HG03097 (cell line): ENCODE data around the gene FUOM.
"Not testable (repeated sequence)": the region's sequence is repeated elsewhere in the genome, so short reads cannot be mapped to it uniquely, and the experiment has no call there.

Experiments used
- ATAC-seq: cut with Tn5 transposase; IDR thresholded peaks from one replicate; pipeline ENCODE4 v1.9.1; 2021; ENCODE audit not compliant: unreplicated experiment, low FRiP score

The FUOM gene

GRCh38 chr10:133335246-133336117, 22.3 kb downstream of the FUOM start:
- no peak for ATAC-seq

- ATAC-seq, result no peak
These were observed 23.1 kb downstream of the FUOM start for GRCh38 chr10:133334503-133335245.

GRCh38 chr10:133332936-133333699, 24.7 kb downstream of the FUOM start:
- no peak for ATAC-seq

DNA sequence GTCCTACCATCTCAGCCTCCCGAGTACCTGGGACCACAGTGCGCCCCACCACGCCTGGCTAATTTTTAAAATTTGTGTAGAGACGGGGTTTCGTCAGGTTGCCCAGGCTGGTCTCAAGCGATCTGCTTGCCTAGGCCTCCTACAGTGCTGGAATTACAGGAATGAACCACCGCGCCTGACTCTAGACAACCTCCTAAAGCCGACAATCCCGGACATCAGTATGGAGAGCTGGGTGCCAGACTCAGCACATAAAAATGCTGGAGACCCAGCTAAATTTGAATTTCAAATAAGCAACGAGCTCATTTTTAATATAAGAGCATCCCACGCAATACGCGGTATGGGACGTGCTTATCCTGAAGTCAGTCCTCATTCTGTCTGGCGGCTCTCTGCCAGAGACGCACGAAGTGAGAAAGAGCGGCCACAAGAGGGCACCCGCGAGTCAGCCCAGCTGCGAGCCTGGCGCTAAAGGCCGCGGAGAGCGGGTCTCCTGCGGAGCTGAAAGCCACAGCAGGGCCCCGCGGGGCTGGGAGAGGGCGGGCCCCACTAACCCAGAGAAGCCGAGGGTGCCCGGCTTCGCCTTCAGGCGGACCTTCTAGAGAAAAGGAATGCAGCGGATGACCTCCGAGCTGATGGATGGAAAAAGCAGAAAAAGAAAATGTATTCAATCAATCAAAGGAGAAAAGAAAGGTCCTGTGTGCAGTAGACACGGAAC, 28.2 kb downstream of the FUOM start:
- peak; percentile 82 for ATAC-seq

DNA sequence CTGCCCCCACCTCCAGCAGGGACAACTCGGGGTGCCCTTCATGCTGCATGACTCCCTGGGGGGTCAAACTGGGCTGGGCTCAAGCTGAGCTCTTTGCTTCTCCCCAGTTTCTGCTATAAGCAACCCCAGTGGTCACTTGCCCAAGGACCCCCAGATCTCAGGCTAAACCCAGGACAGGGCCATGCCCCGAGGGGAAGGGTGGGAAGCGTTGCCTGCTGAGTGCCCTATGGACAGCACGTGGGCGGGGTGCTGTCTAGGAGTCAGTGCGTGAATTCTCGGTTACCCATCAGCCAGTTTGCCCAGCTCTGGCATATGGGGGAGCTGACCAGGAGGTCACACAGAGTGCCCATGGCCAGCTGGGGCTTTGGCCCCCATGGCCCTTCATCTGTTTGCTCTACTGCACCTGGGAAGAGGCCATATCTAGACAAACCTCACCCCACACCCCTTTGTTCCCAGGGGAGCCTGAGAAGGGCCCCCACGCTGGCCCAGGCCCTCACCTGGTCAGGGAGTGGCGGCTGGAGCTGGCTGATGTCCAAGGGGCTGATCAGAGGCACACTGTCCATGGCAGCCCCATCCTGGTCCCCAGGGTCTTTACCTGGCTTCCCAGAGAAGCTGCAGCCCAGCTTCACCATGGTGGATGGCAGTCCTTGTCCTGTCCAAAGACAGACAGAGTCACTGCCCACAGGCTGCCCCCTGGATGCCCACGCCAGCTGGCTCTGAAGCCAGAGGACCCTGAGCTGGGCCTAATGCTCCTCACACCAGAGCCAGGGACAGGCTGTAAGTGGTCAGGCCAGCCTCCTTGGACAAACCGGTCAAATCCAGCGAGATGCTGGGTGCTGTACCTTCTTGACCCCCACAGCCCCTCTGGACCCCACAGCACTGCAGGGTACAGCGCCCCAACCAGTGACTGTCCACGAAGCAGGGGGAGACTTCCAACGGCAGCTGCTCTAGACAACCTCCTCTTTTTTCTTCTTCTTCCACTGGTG, 29.2 kb downstream of the FUOM start:
- no peak for ATAC-seq

- no peak for ATAC-seq
These were observed 30.0 kb downstream of the FUOM start for GRCh38 chr10:133327651-133328357.

- no peak for ATAC-seq
These were observed 30.8 kb downstream of the FUOM start for GRCh38 chr10:133326745-133327650.

DNA sequence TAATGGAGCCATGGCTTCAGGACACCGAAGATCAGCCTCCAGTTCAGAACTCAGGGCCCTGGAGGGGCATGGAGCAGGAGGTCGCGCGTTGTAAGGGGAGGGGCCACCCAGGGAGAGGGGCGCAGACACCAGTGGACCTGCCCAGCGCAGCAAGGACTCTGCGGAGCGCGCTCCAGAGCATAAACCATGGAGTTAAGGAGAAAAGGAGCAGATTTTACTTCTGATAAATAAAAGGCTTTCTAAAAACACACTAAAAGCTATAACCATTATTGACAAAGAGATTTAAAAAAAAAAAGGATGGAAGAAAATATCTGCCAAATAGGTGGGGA, 31.6 kb downstream of the FUOM start:
- ATAC-seq, result no peak

DNA sequence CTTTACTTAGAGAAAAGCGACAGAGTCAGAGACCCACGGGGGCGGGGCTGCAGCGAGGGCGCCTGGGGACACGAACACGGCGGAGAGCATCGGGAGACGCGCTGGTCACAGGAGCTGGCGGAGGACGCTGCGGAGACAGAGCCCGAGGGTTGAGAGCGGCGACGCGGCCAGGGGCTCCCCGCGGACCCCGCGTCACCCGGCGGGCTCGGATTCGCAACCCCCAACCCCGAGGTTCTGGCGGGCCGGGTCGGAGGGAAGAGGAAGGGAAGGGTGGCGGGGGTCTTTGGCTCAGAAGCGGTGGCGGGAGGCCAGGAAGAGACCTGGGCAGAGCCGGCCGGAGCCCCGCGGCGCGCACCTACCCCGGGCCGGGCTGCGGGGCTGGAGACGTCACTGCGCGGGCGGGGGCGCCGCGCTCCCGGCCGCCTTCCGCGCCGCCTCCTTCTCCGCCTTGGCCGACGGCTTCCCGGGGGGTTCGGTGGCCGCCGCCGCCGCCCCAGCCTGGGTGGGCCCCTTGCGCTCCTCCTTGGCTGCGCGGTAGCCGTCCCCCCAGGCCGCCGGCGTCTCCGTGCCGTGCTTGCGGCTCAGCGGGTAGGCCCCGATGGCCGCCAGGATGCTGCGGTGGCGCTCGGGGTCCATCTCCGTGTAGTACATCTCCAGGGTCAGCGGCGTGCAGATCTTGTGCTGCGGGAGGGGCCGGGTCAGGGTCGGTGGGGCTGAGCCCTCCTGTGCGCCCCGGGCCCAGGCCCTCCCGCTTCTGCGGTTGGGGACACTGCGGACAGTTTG, 32.2 kb downstream of the FUOM start:
- ATAC-seq, result no peak

DNA sequence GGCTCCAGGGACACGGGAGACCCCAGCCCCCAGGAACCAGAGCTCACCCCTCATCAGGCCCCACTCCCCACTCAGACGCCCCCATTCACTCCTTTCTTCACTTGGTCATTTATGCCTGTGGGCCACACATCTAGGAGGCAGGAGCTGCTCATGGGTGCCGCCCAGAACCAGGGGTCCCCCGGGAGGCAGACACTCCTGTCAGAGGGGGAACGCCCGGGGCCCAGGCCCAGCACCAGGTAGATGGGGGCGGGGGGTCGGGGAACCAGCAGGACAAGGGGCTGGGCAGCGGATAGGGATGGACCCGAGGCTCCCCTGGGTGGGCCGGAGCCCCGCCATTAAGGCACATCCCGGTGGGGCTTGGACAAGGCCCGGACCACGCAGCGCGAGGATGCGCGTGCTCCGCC, 33.0 kb downstream of the FUOM start:
- no peak for ATAC-seq

DNA sequence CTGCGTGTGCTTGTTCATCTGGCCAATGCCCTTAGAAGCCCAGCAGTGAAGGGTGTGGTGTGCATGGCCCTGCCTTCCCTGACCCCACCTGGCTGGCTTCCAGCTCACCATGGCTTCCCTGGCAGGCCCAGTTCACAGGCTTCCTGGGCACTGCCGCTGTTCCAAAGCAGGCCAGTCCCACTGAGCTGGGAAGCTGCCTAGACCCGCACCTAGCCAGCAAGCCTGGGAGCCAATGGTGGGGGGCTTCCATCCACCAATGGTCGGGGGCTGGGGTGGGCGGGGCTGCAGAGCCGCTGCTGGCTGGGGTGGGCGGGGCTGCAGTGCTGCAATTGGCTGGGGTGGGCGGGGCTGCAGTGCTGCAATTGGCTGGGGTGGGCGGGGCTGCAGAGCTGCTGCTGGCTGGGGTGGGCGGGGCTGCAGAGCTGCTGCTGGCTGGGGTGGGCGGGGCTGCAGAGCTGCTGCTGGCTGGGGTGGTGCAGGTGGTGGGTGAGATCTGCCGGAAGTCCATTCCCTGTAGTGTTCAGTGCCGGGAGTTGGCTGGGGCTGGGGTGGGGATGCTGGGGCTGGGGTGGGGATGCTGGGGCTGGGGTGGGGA, 33.5 kb downstream of the FUOM start:
- ATAC-seq, result no peak

- ATAC-seq, result not testable (repeated sequence)
These were observed 35.6 kb downstream of the FUOM start for GRCh38 chr10:133322064-133322709.

DNA sequence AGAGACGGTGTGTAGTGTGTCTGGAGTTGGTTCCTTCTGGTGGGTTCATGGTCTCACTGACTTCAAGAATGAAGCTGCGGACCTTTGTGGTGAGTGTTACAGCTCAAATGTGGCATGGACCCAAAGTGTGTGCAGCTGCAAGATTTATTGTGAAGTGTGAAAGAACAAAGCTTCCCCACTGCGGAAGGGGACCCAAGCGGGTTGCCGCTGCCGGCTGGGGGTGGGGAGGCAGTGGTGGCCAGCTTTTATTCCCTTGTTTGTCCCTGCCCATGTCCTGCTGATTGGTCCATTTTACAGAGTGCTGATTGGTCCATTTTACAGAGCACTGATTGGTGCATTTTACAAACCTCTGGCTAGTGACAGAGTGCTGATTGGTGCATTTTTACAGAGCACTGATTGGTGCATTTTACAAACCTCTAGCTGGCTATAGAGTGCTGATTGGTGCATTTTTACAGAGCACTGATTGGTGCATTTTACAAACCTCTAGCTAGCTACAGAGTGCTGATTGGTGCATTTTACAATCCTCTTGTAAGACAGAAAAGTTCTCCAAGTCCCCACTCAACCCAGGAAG, 36.9 kb downstream of the FUOM start:
- not testable (repeated sequence) for ATAC-seq

GRCh38 chr10:133318494-133319127, 39.2 kb downstream of the FUOM start:
- ATAC-seq, result peak; percentile 79

DNA sequence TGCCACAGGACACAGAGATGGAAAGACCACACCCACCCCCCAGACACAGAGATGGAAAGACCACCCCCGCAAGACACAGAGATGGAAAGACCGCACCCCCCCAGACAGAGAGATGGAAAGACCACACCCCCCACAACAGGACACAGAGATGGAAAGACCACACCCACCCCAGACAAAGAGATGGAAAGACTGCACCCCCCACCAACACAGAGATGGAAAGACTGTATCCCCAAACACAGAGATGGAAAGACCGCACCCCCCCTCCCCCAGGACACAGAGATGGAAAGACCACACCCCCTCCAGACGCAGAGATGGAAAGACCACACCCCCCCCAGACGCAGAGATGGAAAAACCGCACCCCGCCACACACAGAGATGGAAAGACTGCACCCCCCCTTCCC, 41.1 kb downstream of the FUOM start:
- ATAC-seq, result no peak
